Heart left ventricle (tissue), 16 donors: ENCODE measurements around the gene GPR173. TPM values are rescaled to one million over a fixed set of nuclear protein-coding genes. Genes with fewer than 3 reads are reported as not detected.

Experiments
- ATAC-seq, 4 donors: fragments of 200-7000 bp; cut with Tn5 transposase; one replicate each; pipeline ENCODE4 v1.9.1; 2020 to 2022; ENCODE audit warnings: moderate library complexity in 4 of 4, mild to moderate bottlenecking in 3 of 4, moderate number of reproducible peaks in 1 of 4
- DNase-seq, 5 donors: peaks; one replicate each; pipeline ENCODE4 v3.0.0-alpha.2; 2020
- H3K27ac ChIP-seq, 12 donors: fragments of 200-600 bp; sonication (generic) in 4 of 12; one replicate each; pipeline versions ENCODE4 v1.5.0 to v1.8.0; 2016 to 2022; ENCODE audit warnings: mild to moderate bottlenecking in 2 of 12
- H3K27me3 ChIP-seq, 9 donors: fragments of 200-600 bp; sonication (generic) in 2 of 9; one replicate each; pipeline versions ENCODE4 v1.5.1 to v1.8.0; 2016 to 2022; ENCODE audit warnings: mild to moderate bottlenecking in 3 of 9
- H3K36me3 ChIP-seq, 9 donors: fragments of 200-600 bp; sonication (generic) in 2 of 9; one replicate each; pipeline versions ENCODE4 v1.5.0 to v1.8.0; 2018 to 2022; ENCODE audit warnings: mild to moderate bottlenecking in 2 of 9
- H3K4me1 ChIP-seq, 12 donors: fragments of 200-600 bp; sonication (generic) in 4 of 12; one replicate each; pipeline versions ENCODE4 v1.5.0 to v1.8.0; 2016 to 2022; ENCODE audit warnings: mild to moderate bottlenecking in 3 of 12
- H3K4me3 ChIP-seq, 12 donors: fragments of 200-600 bp; sonication (generic) in 4 of 12; one replicate each; pipeline versions ENCODE4 v1.5.0 to v1.8.0; 2017 to 2022; ENCODE audit warnings: mild to moderate bottlenecking in 9 of 12, moderate library complexity in 4 of 12
- H3K9me3 ChIP-seq, 12 donors: fragments of 200-600 bp; sonication (generic) in 4 of 12; one replicate each; pipeline versions ENCODE4 v1.5.0 to v1.8.0; 2016 to 2022; ENCODE audit warnings: mild to moderate bottlenecking in 1 of 12
- CTCF ChIP-seq, 12 donors: fragments of 200-600 bp; sonication (generic) in 4 of 12; IDR thresholded peaks; one replicate each; pipeline versions ENCODE4 v1.5.0 to v1.8.0; 2018 to 2022; ENCODE audit warnings: antibody characterized with exemption in 12 of 12, mild to moderate bottlenecking in 5 of 12
- POLR2A ChIP-seq, 2 donors: fragments of 450-650 bp; IDR thresholded peaks; one replicate each; pipeline ENCODE4 v1.6.1; 2017; ENCODE audit warnings: antibody characterized with exemption in 2 of 2, mild to moderate bottlenecking in 2 of 2, moderate library complexity in 2 of 2
- WGBS, 4 donors: extraction: QIAGEN DNeasy Blood & Tissue Kit in 2 of 4; methylation state at CpG; one replicate each; pipeline versions ENCODE4 v1.1.5 to v1.1.7; 2013 to 2018; 5-methylcytosine and 5-hydroxymethylcytosine counted together
- intact Hi-C, 10 donors: fragments of 100-400 bp; cut with DNase I; formaldehyde crosslinking; loops; one replicate each; pipeline versions ENCODE4 v1.11.1 to v1.14.2; 2022
- polyA plus RNA-seq, 2 donors: library from polyadenylated mRNA; stranded (reverse); fragments of 200-250 nt; gene quantifications; one replicate each; pipeline ENCODE4 v1.2.3, GENCODE V29; 2013
- total RNA-seq, 9 donors: library from RNA; depleted of rRNA in 2 of 9; stranded (reverse); fragments of >200 nt in 2 of 9; fragmentation: NEBNext Ultra II Directional in 3 of 9; extraction: Animal tissue kit (Norgen Biotek cat#: 25700) in 3 of 9; gene quantifications; one replicate each; pipeline versions ENCODE4 v1.1.0 to v1.2.4, GENCODE V29; 2016 to 2023
- donor health status: ischemic (EF 13 %, LVEDD 7.1; RV severe dilation, severe dysfunction).
- donor health status: healthy with polysubstance abuse.
- donor health status: DM: no; HTN: yes; CAD: no.
- donor health status: DM: no; HTN: no; CAD: no.
- donor health status: ischemic (EF 25% LVEDD 6.9; RV normal size, moderate dysfunction).
- donor health status: ischemic (EF 25% LVEDD 5.7; RV mildly dilated, moderate dysfunction).
- donor health status: healthy.
- donor health status: DM: yes; HTN: yes; CAD: no.
- donor health status: ischemic (EF 35%, LVEDD 5.7; RV mildly dilated, moderate dysfunction).
- donor health status: nonischemic (EF 11% LVEDD 7.7; RV severe dilation, severe dysfunction).
- donor health status: DM: yes; HTN: yes; CAD: no.
- donor health status: PGD.
- donor health status: ischemic (EF 29% LVEDD 5.4; RV normal size, mild dysfunction).
- donor health status: nonischemic (EF 23%, LVEDD 6.1; RV moderate dilation, normal function).

Gene GPR173
- total and polyA plus RNA-seq, 11 donors: 0.32 to 2.6 (median 0.75) TPM

GRCh38 chrX:53071604-53072417, 23.2 kb downstream of the GPR173 start:
- intact Hi-C loops: loop anchor here in 7 of 10 donors (1.0 to 2.0 kb wide), 4 partner anchors 18 to 21 kb away; no protein-coding TSS in a partner anchor
- TF ChIP-seq POLR2A (IDR thresholded peaks at IDR 0.05) (no peak), CTCF (IDR thresholded peaks at IDR 0.05) (peak; percentile 48 to 75 (median 62))
- peaks cover 0 to 11% (median 0%) of the 10 kb centered on the region in 9 donors for H3K27me3 ChIP-seq
- DNase-seq (peak; percentile 35 to 76 (median 69)), ATAC-seq (peak; percentile 87 to 93 (median 91))
- H3K4me1 ChIP-seq: peaks cover 0 to 3% (median 0%) of the 10 kb centered on the region in 12 donors
- no peaks in the 10 kb centered on the region for H3K9me3 ChIP-seq
- H3K4me3 ChIP-seq: peak overlapping the region in 10 of 12 donors; percentile 29 to 55 (median 42)
- peak overlapping the region in 2 of 12 donors; percentile 63 to 79 for H3K27ac ChIP-seq
- 1 to 14% (median 5%) methylated on average over 31 of the region's 31 CpGs for WGBS, 4 donors
- no peaks in the 10 kb centered on the region for H3K36me3 ChIP-seq

- Histone ChIP-seq H3K27me3 (peaks cover 0 to 11% (median 0%) of the 10 kb centered on the region in 9 donors), H3K9me3 (no peaks in the 10 kb centered on the region), H3K4me3 (peak overlapping the region in 3 of 12 donors; percentile 7 to 48 (median 44)), H3K36me3 (no peaks in the 10 kb centered on the region), H3K27ac (peak overlapping the region in 4 of 12 donors; percentile 13 to 79 (median 53)), H3K4me1 (peaks cover 0 to 3% (median 0%) of the 10 kb centered on the region in 12 donors)
- DNase-seq: no peak
- peak in 1 of 4 donors; percentile 15 for ATAC-seq
- TF ChIP-seq POLR2A (IDR thresholded peaks at IDR 0.05) (no peak), CTCF (IDR thresholded peaks at IDR 0.05) (no peak)
- intact Hi-C loops: loop anchor here in 1 of 10 donors (2.0 kb wide), 1 partner anchor 20 kb away; no protein-coding TSS in a partner anchor
- WGBS, 4 donors: 71 to 74% (median 73%) methylated on average over 9 of the region's 9 CpGs
These were observed 24.0 kb downstream of the GPR173 start for GRCh38 chrX:53072418-53073114.

- no peak for ATAC-seq
- no peak for TF ChIP-seq CTCF (IDR thresholded peaks at IDR 0.05)
- no peak for TF ChIP-seq POLR2A (IDR thresholded peaks at IDR 0.05)
- intact Hi-C loops: loop anchor here in 1 of 10 donors (2.0 kb wide), 1 partner anchor 20 kb away; no protein-coding TSS in a partner anchor
These were observed 24.6 kb downstream of the GPR173 start for GRCh38 chrX:53073115-53073586.

More at GRCh38 chrX:53073115-53073586, 24.6 kb downstream of the GPR173 start:
- H3K36me3 ChIP-seq: no peaks in the 10 kb centered on the region
- H3K27ac ChIP-seq: peak overlapping the region in 2 of 12 donors; percentile 63 to 79
- H3K4me3 ChIP-seq: no peak overlapping the region
- H3K4me1 ChIP-seq: peaks cover 0 to 3% (median 0%) of the 10 kb centered on the region in 12 donors
- DNase-seq: no peak
- WGBS, 4 donors: 49 to 70% (median 68%) methylated on average over 6 of the region's 6 CpGs
- H3K27me3 ChIP-seq: peaks cover 0 to 11% (median 0%) of the 10 kb centered on the region in 9 donors
- no peaks in the 10 kb centered on the region for H3K9me3 ChIP-seq
